Measurements from ENCODE around the gene MPP4.

DNA sequence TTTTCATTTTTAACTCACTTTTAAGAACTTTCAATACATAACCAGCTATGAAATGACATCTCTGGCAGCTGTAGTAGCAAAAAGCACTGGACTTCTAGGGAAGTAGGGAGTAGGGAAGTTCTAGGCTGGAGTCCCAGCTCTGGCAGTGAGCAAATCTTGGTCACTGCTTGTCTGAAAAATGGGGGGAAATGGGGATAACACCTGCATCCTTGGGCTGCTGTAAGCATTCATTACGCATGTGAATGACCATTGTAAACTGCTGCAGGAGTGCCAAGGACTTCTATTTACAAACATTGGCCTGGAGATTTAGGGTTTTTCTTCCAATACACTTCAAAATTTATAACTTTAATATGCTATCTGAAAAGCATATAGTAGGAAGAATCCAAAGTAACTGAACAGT, 972 bp upstream of the MPP4 start:
- TF ChIP-seq HMG20A (CRISPR knock-in tag; conservative IDR thresholded peaks at IDR 0.05) (no peak), KDM1A (IDR thresholded peaks at IDR 0.05) (no peak), EZH2 (IDR thresholded peaks at IDR 0.05; ENCODE audit: borderline replicate concordance, low read depth, low read length) (no peak), CREB1 (IDR thresholded peaks at IDR 0.05) (no peak), CREB1 (CRISPR knock-in tag; IDR thresholded peaks at IDR 0.05) (no peak), FOXK1 (CRISPR knock-in tag; IDR thresholded peaks at IDR 0.05; ENCODE audit: borderline replicate concordance) (no peak), ESRRA (IDR thresholded peaks at IDR 0.05; ENCODE audit: borderline replicate concordance, low read depth) (no peak), ZNF584 (CRISPR knock-in tag; IDR thresholded peaks at IDR 0.05; ENCODE audit: low read depth) (no peak), YY1 (IDR thresholded peaks at IDR 0.05; ENCODE audit: borderline replicate concordance in 1 of 3, control insufficient read depth in 1 of 3, extremely low read depth in 1 of 3, insufficient read depth in 3 of 3, insufficient read length in 1 of 3, insufficient replicate concordance in 2 of 3, low read depth in 1 of 3, low read length in 2 of 3) (no peak)
- TF ChIP-seq, protein P1, sequence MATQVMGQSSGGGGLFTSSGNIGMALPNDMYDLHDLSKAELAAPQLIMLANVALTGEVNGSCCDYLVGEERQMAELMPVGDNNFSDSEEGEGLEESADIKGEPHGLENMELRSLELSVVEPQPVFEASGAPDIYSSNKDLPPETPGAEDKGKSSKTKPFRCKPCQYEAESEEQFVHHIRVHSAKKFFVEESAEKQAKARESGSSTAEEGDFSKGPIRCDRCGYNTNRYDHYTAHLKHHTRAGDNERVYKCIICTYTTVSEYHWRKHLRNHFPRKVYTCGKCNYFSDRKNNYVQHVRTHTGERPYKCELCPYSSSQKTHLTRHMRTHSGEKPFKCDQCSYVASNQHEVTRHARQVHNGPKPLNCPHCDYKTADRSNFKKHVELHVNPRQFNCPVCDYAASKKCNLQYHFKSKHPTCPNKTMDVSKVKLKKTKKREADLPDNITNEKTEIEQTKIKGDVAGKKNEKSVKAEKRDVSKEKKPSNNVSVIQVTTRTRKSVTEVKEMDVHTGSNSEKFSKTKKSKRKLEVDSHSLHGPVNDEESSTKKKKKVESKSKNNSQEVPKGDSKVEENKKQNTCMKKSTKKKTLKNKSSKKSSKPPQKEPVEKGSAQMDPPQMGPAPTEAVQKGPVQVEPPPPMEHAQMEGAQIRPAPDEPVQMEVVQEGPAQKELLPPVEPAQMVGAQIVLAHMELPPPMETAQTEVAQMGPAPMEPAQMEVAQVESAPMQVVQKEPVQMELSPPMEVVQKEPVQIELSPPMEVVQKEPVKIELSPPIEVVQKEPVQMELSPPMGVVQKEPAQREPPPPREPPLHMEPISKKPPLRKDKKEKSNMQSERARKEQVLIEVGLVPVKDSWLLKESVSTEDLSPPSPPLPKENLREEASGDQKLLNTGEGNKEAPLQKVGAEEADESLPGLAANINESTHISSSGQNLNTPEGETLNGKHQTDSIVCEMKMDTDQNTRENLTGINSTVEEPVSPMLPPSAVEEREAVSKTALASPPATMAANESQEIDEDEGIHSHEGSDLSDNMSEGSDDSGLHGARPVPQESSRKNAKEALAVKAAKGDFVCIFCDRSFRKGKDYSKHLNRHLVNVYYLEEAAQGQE (IDR thresholded peaks at IDR 0.05; ENCODE audit: borderline replicate concordance) = no peak
- TF ChIP-seq, protein P1 (CRISPR knock-in tag; IDR thresholded peaks at IDR 0.05; ENCODE audit: low read depth) = no peak
- TF ChIP-seq, protein P2, sequence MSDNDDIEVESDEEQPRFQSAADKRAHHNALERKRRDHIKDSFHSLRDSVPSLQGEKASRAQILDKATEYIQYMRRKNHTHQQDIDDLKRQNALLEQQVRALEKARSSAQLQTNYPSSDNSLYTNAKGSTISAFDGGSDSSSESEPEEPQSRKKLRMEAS (CRISPR knock-in tag; IDR thresholded peaks at IDR 0.05) = no peak
- TF ChIP-seq, protein P3, sequence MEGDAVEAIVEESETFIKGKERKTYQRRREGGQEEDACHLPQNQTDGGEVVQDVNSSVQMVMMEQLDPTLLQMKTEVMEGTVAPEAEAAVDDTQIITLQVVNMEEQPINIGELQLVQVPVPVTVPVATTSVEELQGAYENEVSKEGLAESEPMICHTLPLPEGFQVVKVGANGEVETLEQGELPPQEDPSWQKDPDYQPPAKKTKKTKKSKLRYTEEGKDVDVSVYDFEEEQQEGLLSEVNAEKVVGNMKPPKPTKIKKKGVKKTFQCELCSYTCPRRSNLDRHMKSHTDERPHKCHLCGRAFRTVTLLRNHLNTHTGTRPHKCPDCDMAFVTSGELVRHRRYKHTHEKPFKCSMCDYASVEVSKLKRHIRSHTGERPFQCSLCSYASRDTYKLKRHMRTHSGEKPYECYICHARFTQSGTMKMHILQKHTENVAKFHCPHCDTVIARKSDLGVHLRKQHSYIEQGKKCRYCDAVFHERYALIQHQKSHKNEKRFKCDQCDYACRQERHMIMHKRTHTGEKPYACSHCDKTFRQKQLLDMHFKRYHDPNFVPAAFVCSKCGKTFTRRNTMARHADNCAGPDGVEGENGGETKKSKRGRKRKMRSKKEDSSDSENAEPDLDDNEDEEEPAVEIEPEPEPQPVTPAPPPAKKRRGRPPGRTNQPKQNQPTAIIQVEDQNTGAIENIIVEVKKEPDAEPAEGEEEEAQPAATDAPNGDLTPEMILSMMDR (IDR thresholded peaks at IDR 0.05 in 2 of 3, conservative IDR thresholded peaks at IDR 0.05 in 1 of 3; ENCODE audit: insufficient read depth in 2 of 3, low read depth in 1 of 3, low read length in 3 of 3) = no peak

Measured in K562 (cell line).